Activated T-helper 2 cell treated with anti-CD3 and anti-CD28 coated beads, Interferon-gamma antibody, Interleukin-2, Interleukin-4, amounts not matched to agents 10 μg/mL and 5 μg/mL and 100 μg/mL, durations not matched to agents 14 hours and 24 hours and 36 hours (primary cell): Measurements from ENCODE around the gene KIF1B. TPM values are rescaled to one million over a fixed set of nuclear protein-coding genes. Genes with fewer than 3 reads are reported as not detected.
A peak's percentile ranks its signal among the peaks of the same experiment; 100 is the strongest.

Source experiments
- DNase-seq: peaks from one replicate; pipeline ENCODE4 v3.0.0; 2021; ENCODE audit warnings: low spot score
- H3K27ac Mint-ChIP-seq: one replicate; pipeline ENCODE4 v1.8.0; 2021; ENCODE audit warnings: mixed read lengths
- H3K27me3 Mint-ChIP-seq: one replicate; pipeline ENCODE4 v1.8.0; 2021; ENCODE audit warnings: low read depth, mixed read lengths
- H3K36me3 Mint-ChIP-seq: one replicate; pipeline ENCODE4 v1.8.0; 2021; ENCODE audit warnings: low read depth, mixed read lengths
- H3K4me1 Mint-ChIP-seq: one replicate; pipeline ENCODE4 v1.8.0; 2021; ENCODE audit warnings: low read depth, mixed read lengths
- H3K4me3 Mint-ChIP-seq: one replicate; pipeline ENCODE4 v1.8.0; 2021; ENCODE audit warnings: low read depth, mild to moderate bottlenecking, moderate library complexity, mixed read lengths
- H3K9me3 Mint-ChIP-seq: one replicate; pipeline ENCODE4 v1.8.0; 2021; ENCODE audit warnings: mixed read lengths
- intact Hi-C: fragments of 100-400 bp; cut with micrococcal nuclease; formaldehyde crosslinking; loops from one replicate; pipeline ENCODE4 v1.15.1; 2023
- total RNA-seq: library from RNA; stranded (reverse); gene quantifications from 2 replicates; pipeline ENCODE4 v1.2.3, GENCODE V29; 2022

Gene KIF1B
- total RNA-seq, 1 donor from 2014 or later, result 21.9 TPM

DNA sequence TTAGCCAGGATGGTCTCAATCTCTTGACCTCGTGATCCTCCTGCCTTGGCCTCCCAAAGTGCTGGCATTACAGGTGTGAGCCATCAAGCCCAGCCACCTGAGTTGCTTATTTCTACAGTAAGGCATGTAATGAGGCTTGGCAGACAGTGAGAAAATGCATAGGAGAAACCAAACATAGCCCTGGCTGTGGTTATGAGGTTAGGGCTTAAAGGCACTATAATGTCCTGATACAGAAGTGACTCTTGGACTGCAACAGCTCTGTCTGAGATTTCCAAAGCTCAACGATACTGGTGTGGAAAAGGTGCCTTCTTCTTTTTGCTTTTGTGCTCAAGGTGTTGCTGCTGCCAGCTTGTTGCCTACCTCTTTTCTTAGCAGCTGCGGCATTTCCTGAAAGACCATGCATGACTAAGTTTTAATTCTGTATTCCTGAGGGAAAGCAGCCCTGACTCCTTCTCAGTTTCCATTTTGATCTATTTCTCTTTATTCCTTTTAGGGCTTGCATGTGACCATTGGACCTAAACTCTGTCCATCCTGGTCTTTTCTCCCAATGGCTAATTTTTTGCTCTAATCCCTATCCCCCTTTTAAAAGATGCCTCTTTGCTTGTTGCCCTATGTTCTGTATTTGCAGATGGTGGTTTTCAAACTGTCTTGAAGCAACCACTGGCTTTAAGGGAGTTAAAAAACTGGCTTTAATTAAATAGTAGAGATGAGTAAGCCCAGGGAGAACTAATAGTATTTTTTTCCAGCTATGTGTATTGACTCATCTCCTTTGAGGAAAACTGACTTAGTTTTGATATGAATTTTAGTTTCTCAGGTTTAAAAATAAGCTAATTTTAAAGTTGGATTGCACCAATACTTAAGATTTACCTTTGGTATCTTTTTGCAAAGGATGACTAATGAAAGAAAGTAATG lies 70.3 kb downstream of the KIF1B start:
- Mint-ChIP-seq H3K9me3 (no peaks in the 10 kb centered on the region), H3K27me3 (no peaks in the 10 kb centered on the region), H3K27ac (no peak overlapping the region), H3K4me3 (no peak overlapping the region), H3K4me1 (peaks cover 26% of the 10 kb centered on the region), H3K36me3 (peaks cover 41% of the 10 kb centered on the region)
- intact Hi-C loops, result loop anchor here (2.0 to 5.0 kb wide), 2 partner anchors 43 to 68 kb away; no protein-coding TSS in a partner anchor
- DNase-seq, result no peak

GRCh38 chr1:10283318-10283984 lies 73.1 kb downstream of the KIF1B start:
- Mint-ChIP-seq H3K4me1 (peaks cover 26% of the 10 kb centered on the region), H3K27ac (peak overlapping the region; percentile 76), H3K36me3 (peaks cover 29% of the 10 kb centered on the region), H3K27me3 (no peaks in the 10 kb centered on the region), H3K4me3 (no peak overlapping the region), H3K9me3 (no peaks in the 10 kb centered on the region)
- intact Hi-C loops, result loop anchor here (1.0 to 5.0 kb wide), 2 partner anchors 46 to 113 kb away; no protein-coding TSS in a partner anchor
- DNase-seq, result peak; percentile 17

GRCh38 chr1:10286244-10286643 lies 75.9 kb downstream of the KIF1B start:
- peaks cover 25% of the 10 kb centered on the region for H3K4me1 Mint-ChIP-seq
- DNase-seq, result no peak

DNA sequence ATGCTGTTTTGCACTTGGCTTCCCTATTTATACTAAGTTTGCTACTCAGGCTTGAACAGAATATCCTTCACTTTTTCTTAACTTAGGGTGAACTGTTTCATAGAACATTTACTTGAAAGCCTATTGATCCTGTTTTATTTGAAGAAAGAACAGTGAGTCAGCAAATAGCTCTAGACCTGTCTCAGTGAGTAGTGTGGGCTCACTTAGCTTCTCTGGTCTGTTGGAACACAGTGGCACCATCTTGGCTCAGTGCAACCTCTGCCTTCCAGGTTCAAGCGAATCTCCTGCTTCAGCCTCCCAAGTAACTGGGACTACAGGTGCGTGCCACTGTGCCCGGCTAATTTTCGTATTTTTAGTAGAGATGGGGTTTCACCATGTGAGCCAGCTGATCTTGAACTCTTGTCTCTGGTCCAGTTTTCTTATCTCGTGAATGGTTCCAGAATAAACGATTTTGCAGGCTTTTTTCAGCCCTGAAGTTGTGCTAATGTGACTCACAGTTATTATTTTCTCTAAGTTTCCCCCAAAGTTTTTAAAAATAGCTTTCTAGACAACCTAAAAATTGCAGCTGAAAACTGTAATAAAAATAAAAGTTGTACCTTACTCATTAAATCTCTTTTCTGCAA lies 76.8 kb downstream of the KIF1B start:
- Mint-ChIP-seq H3K4me1 (peaks cover 17% of the 10 kb centered on the region), H3K4me3 (no peak overlapping the region), H3K27me3 (no peaks in the 10 kb centered on the region), H3K9me3 (no peaks in the 10 kb centered on the region), H3K36me3 (peaks cover 27% of the 10 kb centered on the region), H3K27ac (no peak overlapping the region)
- no peak for DNase-seq
- intact Hi-C loops, result no loop called here

More at GRCh38 chr1:10286244-10286643, 75.9 kb downstream of the KIF1B start:
- H3K27me3 Mint-ChIP-seq, result no peaks in the 10 kb centered on the region
- intact Hi-C loops, result no loop called here
- no peak overlapping the region for H3K27ac Mint-ChIP-seq
- H3K4me3 Mint-ChIP-seq, result no peak overlapping the region
- peaks cover 23% of the 10 kb centered on the region for H3K36me3 Mint-ChIP-seq
- no peaks in the 10 kb centered on the region for H3K9me3 Mint-ChIP-seq

GRCh38 chr1:10288029-10288615 lies 77.8 kb downstream of the KIF1B start:
- H3K4me1 Mint-ChIP-seq, result peaks cover 12% of the 10 kb centered on the region
- no peaks in the 10 kb centered on the region for H3K27me3 Mint-ChIP-seq
- H3K36me3 Mint-ChIP-seq, result peaks cover 30% of the 10 kb centered on the region
- H3K9me3 Mint-ChIP-seq, result no peaks in the 10 kb centered on the region
- H3K27ac Mint-ChIP-seq, result no peak overlapping the region
- intact Hi-C loops, result no loop called here
- DNase-seq, result no peak
- no peak overlapping the region for H3K4me3 Mint-ChIP-seq

GRCh38 chr1:10291705-10292104 lies 81.3 kb downstream of the KIF1B start:
- H3K27ac Mint-ChIP-seq, result no peak overlapping the region
- no peaks in the 10 kb centered on the region for H3K27me3 Mint-ChIP-seq
- intact Hi-C loops, result no loop called here
- no peaks in the 10 kb centered on the region for H3K9me3 Mint-ChIP-seq
- peaks cover 33% of the 10 kb centered on the region for H3K36me3 Mint-ChIP-seq
- peaks cover 4% of the 10 kb centered on the region for H3K4me1 Mint-ChIP-seq
- H3K4me3 Mint-ChIP-seq, result no peak overlapping the region
- no peak for DNase-seq

DNA sequence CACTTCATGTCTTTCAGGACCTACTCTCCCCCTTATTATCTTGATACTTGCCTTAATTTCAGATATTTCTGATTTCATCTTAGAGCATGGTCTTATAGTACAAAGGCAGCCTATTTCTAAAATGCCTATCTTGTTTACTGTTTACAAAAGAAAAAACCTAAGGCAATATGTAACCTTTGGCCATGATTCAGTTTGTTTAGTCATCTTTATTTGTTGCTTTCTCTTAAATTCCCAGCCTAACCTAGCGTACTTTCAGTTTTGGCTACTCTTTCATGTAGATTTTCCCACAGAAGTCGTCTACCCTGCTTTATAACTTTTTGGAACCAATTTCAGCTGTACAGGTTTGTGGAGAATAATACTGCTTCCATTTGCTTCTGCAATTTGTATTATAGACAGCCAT lies 81.8 kb downstream of the KIF1B start:
- DNase-seq, result no peak
- Mint-ChIP-seq H3K27me3 (no peaks in the 10 kb centered on the region), H3K4me1 (peaks cover 4% of the 10 kb centered on the region), H3K9me3 (no peaks in the 10 kb centered on the region), H3K4me3 (no peak overlapping the region), H3K27ac (no peak overlapping the region), H3K36me3 (peaks cover 37% of the 10 kb centered on the region)
- intact Hi-C loops, result no loop called here

DNA sequence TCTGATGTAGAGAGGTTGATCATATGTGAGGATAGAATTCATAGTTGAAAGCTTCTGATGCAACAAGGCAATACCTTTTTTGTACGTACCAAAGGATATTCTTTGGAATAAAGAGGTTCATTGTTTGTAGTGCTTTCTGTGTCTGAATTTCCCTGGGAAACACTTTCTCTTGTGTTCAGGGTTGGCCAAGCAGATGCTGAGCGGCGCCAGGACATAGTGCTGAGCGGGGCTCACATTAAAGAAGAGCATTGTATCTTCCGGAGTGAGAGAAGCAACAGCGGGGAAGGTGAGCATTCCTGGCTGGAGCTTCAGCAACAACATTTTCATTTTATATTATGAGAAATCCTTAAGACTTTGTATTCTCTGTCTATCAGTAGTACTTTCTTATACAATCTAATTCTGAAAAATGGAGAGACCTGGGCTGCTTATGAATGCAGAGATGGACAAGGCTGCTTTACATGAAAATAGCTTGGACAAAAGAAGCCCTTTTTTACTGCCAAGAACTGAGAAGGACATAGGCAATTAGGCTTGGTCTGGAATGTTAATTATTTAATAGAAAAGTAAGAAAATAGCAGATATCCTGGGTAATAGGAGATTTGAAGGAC lies 85.2 kb downstream of the KIF1B start:
- intact Hi-C loops, result no loop called here
- Mint-ChIP-seq H3K4me1 (peaks cover 2% of the 10 kb centered on the region), H3K36me3 (peaks cover 43% of the 10 kb centered on the region), H3K4me3 (no peak overlapping the region), H3K9me3 (no peaks in the 10 kb centered on the region), H3K27ac (no peak overlapping the region), H3K27me3 (no peaks in the 10 kb centered on the region)
- DNase-seq, result no peak

DNA sequence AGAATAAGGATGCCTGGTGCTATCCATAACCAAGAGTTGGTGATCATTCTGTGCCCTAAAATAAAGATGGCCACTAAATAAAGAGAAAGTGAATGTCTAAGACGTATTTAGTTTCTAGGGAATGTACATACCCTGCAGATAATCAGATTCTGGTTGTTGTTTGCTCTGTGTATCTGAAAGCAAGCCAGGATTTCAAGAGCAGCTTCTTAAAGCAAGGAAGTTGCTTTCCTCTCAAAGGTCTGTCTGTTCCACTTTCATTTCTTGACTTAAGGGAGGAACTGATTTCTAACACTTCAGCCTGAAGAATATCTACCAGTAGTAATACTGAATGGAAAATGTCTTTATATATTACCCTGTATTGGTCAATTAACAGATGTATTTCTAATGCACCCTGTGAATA lies 88.8 kb downstream of the KIF1B start:
- Mint-ChIP-seq H3K27ac (no peak overlapping the region), H3K36me3 (peaks cover 39% of the 10 kb centered on the region), H3K27me3 (no peaks in the 10 kb centered on the region), H3K9me3 (no peaks in the 10 kb centered on the region), H3K4me1 (peaks cover 2% of the 10 kb centered on the region), H3K4me3 (no peak overlapping the region)
- no peak for DNase-seq
- intact Hi-C loops, result no loop called here

DNA sequence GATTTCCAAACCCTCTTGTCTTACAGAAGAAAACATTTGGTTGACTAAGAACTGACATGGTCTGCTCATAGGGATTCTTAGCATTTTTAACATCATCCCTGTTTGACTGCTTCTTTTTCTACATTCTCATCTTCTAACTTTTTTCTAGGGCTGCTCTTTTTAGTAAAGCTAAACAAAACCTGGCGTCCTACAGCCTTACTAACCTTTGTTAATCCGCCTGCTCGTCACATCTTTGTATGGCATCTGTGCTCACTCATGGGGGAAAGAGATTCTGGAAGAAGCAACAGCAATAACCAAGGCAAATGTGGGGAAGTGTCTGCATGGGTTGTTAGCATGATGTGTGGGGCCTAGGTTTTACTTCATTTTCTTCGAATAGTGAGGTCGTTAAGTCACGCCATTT lies 92.0 kb downstream of the KIF1B start:
- peaks cover 20% of the 10 kb centered on the region for H3K36me3 Mint-ChIP-seq
- H3K4me3 Mint-ChIP-seq, result no peak overlapping the region
- no peak for DNase-seq
- H3K9me3 Mint-ChIP-seq, result no peaks in the 10 kb centered on the region
- H3K4me1 Mint-ChIP-seq, result peaks cover 2% of the 10 kb centered on the region
- no peaks in the 10 kb centered on the region for H3K27me3 Mint-ChIP-seq
- intact Hi-C loops, result no loop called here
- H3K27ac Mint-ChIP-seq, result no peak overlapping the region

DNA sequence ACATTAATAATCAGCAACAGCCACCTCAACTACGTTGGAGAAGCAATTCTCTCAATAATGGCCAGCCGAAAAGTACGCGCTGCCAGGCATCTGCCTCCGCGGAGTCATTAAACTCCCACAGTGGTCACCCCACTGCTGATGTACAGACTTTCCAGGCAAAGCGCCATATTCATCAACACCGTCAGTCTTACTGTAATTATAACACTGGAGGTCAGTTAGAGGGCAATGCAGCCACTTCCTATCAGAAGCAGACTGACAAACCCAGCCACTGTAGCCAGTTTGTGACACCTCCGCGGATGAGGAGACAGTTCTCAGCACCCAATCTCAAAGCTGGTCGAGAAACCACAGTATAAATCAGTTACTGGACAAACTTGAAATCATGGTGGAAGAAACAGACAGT lies 93.9 kb downstream of the KIF1B start:
- Mint-ChIP-seq H3K27me3 (no peaks in the 10 kb centered on the region), H3K27ac (no peak overlapping the region), H3K4me3 (no peak overlapping the region), H3K9me3 (no peaks in the 10 kb centered on the region), H3K36me3 (peaks cover 17% of the 10 kb centered on the region), H3K4me1 (no peaks in the 10 kb centered on the region)
- no peak for DNase-seq
- intact Hi-C loops, result no loop called here

DNA sequence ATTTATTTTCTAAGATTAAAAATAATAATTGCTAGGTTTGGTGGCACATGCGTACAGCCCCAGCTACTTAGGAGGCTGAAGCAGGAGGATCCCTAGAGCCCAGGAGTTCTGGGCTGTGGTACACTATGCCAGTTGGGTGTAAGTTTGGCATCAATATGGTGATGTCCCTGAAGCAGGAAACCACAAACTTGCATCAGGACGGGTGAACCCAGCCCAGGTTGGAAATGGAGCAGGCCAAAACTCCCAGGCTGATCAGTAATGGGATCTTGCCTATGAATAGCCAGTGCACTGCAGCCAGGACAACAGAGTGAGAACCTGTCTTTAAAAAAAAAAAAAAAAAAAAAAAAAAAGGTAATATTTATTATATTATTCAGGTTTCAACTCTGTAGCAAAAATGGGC lies 96.1 kb downstream of the KIF1B start:
- Mint-ChIP-seq H3K27me3 (no peaks in the 10 kb centered on the region), H3K4me1 (no peaks in the 10 kb centered on the region), H3K9me3 (no peaks in the 10 kb centered on the region), H3K27ac (no peak overlapping the region), H3K36me3 (peaks cover 18% of the 10 kb centered on the region), H3K4me3 (no peak overlapping the region)
- DNase-seq, result no peak
- intact Hi-C loops, result no loop called here
